HepG2 (cell line): ENCODE data around the gene RPL6. TPM values are rescaled to one million over a fixed set of nuclear protein-coding genes. Genes with fewer than 3 reads are reported as not detected.
A peak's percentile ranks its signal among the peaks of the same experiment; 100 is the strongest.

ENCODE experiments used
- BRD4 ChIP-seq: sonication (generic); formaldehyde crosslinking; IDR thresholded peaks from 2 replicates; pipeline ENCODE4 v1.4.0; 2020; ENCODE audit warnings: missing genetic modification reagents
- CHCHD3 ChIP-seq: sonication (generic); formaldehyde crosslinking; IDR thresholded peaks from 2 replicates; pipeline ENCODE4 v1.8.0; 2022; ENCODE audit warnings: mild to moderate bottlenecking, missing genetic modification reagents, moderate library complexity
- IKZF4 ChIP-seq: sonication (generic); formaldehyde crosslinking; IDR thresholded peaks from 2 replicates; pipeline ENCODE4 v1.5.1; 2020; ENCODE audit warnings: borderline replicate concordance, mild to moderate bottlenecking, low read depth, missing genetic modification reagents; ENCODE audit errors: not compliant biosample characterization
- MED13 ChIP-seq: sonication (generic); formaldehyde crosslinking; IDR thresholded peaks from 2 replicates; pipeline ENCODE4 v1.5.0; 2020; ENCODE audit warnings: missing genetic modification reagents
- NBN ChIP-seq: fragments of 450-650 bp; conservative IDR thresholded peaks from 2 replicates; pipeline ENCODE4 v1.6.1; 2017
- NFATC3 ChIP-seq: sonication (generic); formaldehyde crosslinking; IDR thresholded peaks from 2 replicates; pipeline ENCODE4 v1.5.1; 2020; ENCODE audit warnings: mild to moderate bottlenecking, missing genetic modification reagents
- NRL ChIP-seq: sonication (generic); formaldehyde crosslinking; IDR thresholded peaks from 2 replicates; pipeline ENCODE4 v1.5.0; 2020; ENCODE audit warnings: missing genetic modification reagents, mild to moderate bottlenecking, moderate library complexity, borderline replicate concordance
- RAD21 ChIP-seq: fragments of 450-650 bp; formaldehyde crosslinking; IDR thresholded peaks from 2 replicates; pipeline ENCODE4 v1.5.0; 2020; ENCODE audit warnings: mild to moderate bottlenecking
- RFX5 ChIP-seq: IDR thresholded peaks from 2 replicates; pipeline ENCODE4 v1.6.1; 2011; ENCODE audit warnings: low read depth, low read length, improper control_type of control experiment
- SIX1 ChIP-seq: sonication (generic); formaldehyde crosslinking; IDR thresholded peaks from 2 replicates; pipeline ENCODE4 v1.4.0; 2020; ENCODE audit warnings: missing genetic modification reagents, borderline replicate concordance
- SMAD1 ChIP-seq: sonication (generic); formaldehyde crosslinking; IDR thresholded peaks from 2 replicates; pipeline ENCODE4 v1.4.0; 2020; ENCODE audit warnings: missing genetic modification reagents, low read depth, mild to moderate bottlenecking, borderline replicate concordance
- SP140L ChIP-seq: sonication (generic); formaldehyde crosslinking; IDR thresholded peaks from 2 replicates; pipeline ENCODE4 v1.4.0; 2020; ENCODE audit warnings: missing genetic modification reagents, borderline replicate concordance
- SRY ChIP-seq: sonication (generic); formaldehyde crosslinking; IDR thresholded peaks from 2 replicates; pipeline ENCODE4 v1.8.0; 2022; ENCODE audit warnings: mild to moderate bottlenecking, missing genetic modification reagents
- ZFP36 ChIP-seq: fragments of 150-350 bp; IDR thresholded peaks from 2 replicates; pipeline ENCODE4 v1.6.1; 2018; ENCODE audit warnings: borderline replicate concordance, low read length, low read depth; ENCODE audit not compliant: partially characterized antibody
- ZFP82 ChIP-seq: sonication (generic); formaldehyde crosslinking; IDR thresholded peaks from 2 replicates; pipeline ENCODE4 v1.5.1; 2020; ENCODE audit warnings: mild to moderate bottlenecking, missing genetic modification reagents, borderline replicate concordance
- ZNF101 ChIP-seq: sonication (generic); formaldehyde crosslinking; IDR thresholded peaks from 2 replicates; pipeline ENCODE4 v1.4.0; 2020; ENCODE audit warnings: mild to moderate bottlenecking, low read depth, missing genetic modification reagents, borderline replicate concordance
- ZNF230 ChIP-seq: sonication (generic); formaldehyde crosslinking; IDR thresholded peaks from 2 replicates; pipeline ENCODE4 v1.4.0; 2020; ENCODE audit warnings: mild to moderate bottlenecking, missing genetic modification reagents
- ZNF34 ChIP-seq: sonication (generic); formaldehyde crosslinking; IDR thresholded peaks from 2 replicates; pipeline ENCODE4 v1.4.0; 2020; ENCODE audit warnings: mild to moderate bottlenecking, missing genetic modification reagents, borderline replicate concordance
- ZNF383 ChIP-seq: sonication (generic); formaldehyde crosslinking; IDR thresholded peaks from 2 replicates; pipeline ENCODE4 v1.4.0; 2020; ENCODE audit warnings: missing genetic modification reagents, mild to moderate bottlenecking, borderline replicate concordance
- ZNF549 ChIP-seq: sonication (generic); formaldehyde crosslinking; IDR thresholded peaks from 2 replicates; pipeline ENCODE4 v1.5.0; 2020; ENCODE audit warnings: missing genetic modification reagents
- ZNF674 ChIP-seq: sonication (generic); formaldehyde crosslinking; IDR thresholded peaks from 2 replicates; pipeline ENCODE4 v1.5.0; 2020; ENCODE audit warnings: low read depth, mild to moderate bottlenecking, missing genetic modification reagents
- ZNF768 ChIP-seq: sonication (generic); formaldehyde crosslinking; IDR thresholded peaks from 2 replicates; pipeline ENCODE4 v1.4.0; 2020; ENCODE audit warnings: missing genetic modification reagents
- ZSCAN12 ChIP-seq: sonication (generic); formaldehyde crosslinking; IDR thresholded peaks from 2 replicates; pipeline ENCODE4 v1.9.0; 2021; ENCODE audit warnings: mild to moderate bottlenecking, missing genetic modification reagents
- ZSCAN21 ChIP-seq: sonication (generic); formaldehyde crosslinking; IDR thresholded peaks from 2 replicates; pipeline ENCODE4 v1.8.0; 2022; ENCODE audit warnings: mild to moderate bottlenecking, missing genetic modification reagents, moderate library complexity, borderline replicate concordance
- polyA plus RNA-seq, 8 experiments: library from polyadenylated mRNA; depleted of rRNA in 3 of 8; stranded (reverse) in 7 of 8; unstranded in 1 of 8; fragments of >200 nt; fragmentation: Illumina TruSeq in 4 of 8; extraction: Trizol in 4 of 8; gene quantifications; 2 replicates each; pipeline versions ENCODE4 v1.2.1 to v1.2.3, GENCODE V29; 2011 to 2016; ENCODE audit warnings: low read depth in 4 of 8, missing spikeins in 1 of 8, mixed read lengths in 1 of 8; ENCODE audit not compliant: insufficient read depth in 1 of 8
- total RNA-seq, 5 experiments: library from RNA; depleted of rRNA; stranded (reverse); fragments of >200 nt; fragmentation: Illumina TruSeq; extraction: Trizol; gene quantifications; 2 replicates each; pipeline ENCODE4 v1.2.3, GENCODE V29; 2016; ENCODE audit warnings: low read depth in 1 of 5
- TF ChIP-seq, protein P1 (sequence below): sonication (generic); formaldehyde crosslinking; IDR thresholded peaks from 2 replicates; pipeline ENCODE4 v1.9.0; 2022; ENCODE audit warnings: low read depth, missing genetic modification reagents
- TF ChIP-seq, protein P2 (sequence below): sonication (generic); formaldehyde crosslinking; IDR thresholded peaks from 2 replicates; pipeline ENCODE4 v1.4.0; 2020; ENCODE audit warnings: mild to moderate bottlenecking, missing genetic modification reagents
- TF ChIP-seq, protein P3 (sequence below): sonication (generic); formaldehyde crosslinking; IDR thresholded peaks from 2 replicates; pipeline ENCODE4 v1.8.1; 2023; ENCODE audit warnings: missing genetic modification reagents, mild to moderate bottlenecking, borderline replicate concordance
- TF ChIP-seq, protein P4 (sequence below): sonication (generic); formaldehyde crosslinking; IDR thresholded peaks from 2 replicates; pipeline ENCODE4 v1.8.0; 2023; ENCODE audit warnings: mild to moderate bottlenecking, missing genetic modification reagents

The RPL6 gene
- total and polyA plus RNA-seq, 2 of the 13 experiments (the other 11 are each of a cell fraction or from before 2014, with no cell fraction given): 1,551 to 1,719 TPM

DNA sequence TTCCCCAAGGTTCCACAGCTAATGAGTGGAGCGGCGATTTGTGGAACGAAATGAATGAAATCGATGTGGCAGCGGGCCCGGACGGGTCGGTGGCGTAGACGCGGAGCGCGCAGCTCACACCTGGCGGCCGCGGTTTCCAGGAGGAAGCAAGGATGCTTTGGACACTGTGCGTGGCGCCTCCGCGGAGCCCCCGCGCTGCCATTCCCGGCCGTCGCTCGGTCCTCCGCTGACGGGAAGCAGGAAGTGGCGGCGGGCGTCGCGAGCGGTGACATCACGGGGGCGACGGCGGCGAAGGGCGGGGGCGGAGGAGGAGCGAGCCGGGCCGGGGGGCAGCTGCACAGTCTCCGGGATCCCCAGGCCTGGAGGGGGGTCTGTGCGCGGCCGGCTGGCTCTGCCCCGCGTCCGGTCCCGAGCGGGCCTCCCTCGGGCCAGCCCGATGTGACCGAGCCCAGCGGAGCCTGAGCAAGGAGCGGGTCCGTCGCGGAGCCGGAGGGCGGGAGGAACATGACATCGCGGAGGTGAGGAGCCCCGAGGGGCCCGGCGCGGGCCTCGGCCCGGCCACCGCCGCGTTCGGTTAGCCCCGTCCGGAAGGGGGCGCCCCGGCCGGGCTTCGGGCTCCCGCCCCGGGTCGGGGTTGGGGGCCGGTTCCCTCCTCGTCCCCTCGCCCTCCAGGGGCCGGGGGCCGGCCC, 9.3 kb upstream of the RPL6 start, which contains the start of gene PTPN11 (continued):
- TF ChIP-seq, protein P1, sequence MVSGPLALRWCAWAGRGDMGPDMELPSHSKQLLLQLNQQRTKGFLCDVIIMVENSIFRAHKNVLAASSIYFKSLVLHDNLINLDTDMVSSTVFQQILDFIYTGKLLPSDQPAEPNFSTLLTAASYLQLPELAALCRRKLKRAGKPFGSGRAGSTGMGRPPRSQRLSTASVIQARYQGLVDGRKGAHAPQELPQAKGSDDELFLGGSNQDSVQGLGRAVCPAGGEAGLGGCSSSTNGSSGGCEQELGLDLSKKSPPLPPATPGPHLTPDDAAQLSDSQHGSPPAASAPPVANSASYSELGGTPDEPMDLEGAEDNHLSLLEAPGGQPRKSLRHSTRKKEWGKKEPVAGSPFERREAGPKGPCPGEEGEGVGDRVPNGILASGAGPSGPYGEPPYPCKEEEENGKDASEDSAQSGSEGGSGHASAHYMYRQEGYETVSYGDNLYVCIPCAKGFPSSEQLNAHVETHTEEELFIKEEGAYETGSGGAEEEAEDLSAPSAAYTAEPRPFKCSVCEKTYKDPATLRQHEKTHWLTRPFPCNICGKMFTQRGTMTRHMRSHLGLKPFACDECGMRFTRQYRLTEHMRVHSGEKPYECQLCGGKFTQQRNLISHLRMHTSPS (CRISPR knock-in tag): no peak
- no peak for TF ChIP-seq MED13
- no peak for TF ChIP-seq ZNF549 (CRISPR knock-in tag)
- 0 out of 2 replicates have a peak, but pooled peaks have one; percentile 66 for TF ChIP-seq ZNF34 (CRISPR knock-in tag)
- peak; percentile 46; the same call in 1 of the 2 replicates for TF ChIP-seq RAD21 (CRISPR knock-in tag)
- TF ChIP-seq, protein P2, sequence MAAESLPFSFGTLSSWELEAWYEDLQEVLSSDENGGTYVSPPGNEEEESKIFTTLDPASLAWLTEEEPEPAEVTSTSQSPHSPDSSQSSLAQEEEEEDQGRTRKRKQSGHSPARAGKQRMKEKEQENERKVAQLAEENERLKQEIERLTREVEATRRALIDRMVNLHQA (CRISPR knock-in tag): no peak
- TF ChIP-seq, protein P3, sequence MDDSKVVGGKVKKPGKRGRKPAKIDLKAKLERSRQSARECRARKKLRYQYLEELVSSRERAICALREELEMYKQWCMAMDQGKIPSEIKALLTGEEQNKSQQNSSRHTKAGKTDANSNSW (CRISPR knock-in tag): no peak
- no peak for TF ChIP-seq SMAD1
- no peak for TF ChIP-seq IKZF4
- TF ChIP-seq SP140L (CRISPR knock-in tag): no peak
- no peak for TF ChIP-seq RFX5
- TF ChIP-seq, protein P4, sequence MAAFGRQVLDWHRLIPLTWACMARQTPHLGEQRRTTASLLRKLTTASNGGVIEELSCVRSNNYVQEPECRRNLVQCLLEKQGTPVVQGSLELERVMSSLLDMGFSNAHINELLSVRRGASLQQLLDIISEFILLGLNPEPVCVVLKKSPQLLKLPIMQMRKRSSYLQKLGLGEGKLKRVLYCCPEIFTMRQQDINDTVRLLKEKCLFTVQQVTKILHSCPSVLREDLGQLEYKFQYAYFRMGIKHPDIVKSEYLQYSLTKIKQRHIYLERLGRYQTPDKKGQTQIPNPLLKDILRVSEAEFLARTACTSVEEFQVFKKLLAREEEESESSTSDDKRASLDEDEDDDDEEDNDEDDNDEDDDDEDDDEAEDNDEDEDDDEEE (CRISPR knock-in tag): no peak
- TF ChIP-seq ZNF101 (CRISPR knock-in tag): no peak
- peak; percentile 75; the same call in 1 of the 2 replicates for TF ChIP-seq BRD4 (CRISPR knock-in tag)
- TF ChIP-seq ZFP36: no peak
- no peak for TF ChIP-seq ZSCAN12 (CRISPR knock-in tag)
- TF ChIP-seq CHCHD3: no peak; the same call in 1 of the 2 replicates
- peak; percentile 76; the same call in 1 of the 2 replicates for TF ChIP-seq ZNF768 (CRISPR knock-in tag)
- TF ChIP-seq ZNF230 (CRISPR knock-in tag): peak; percentile 94; the same call in 1 of the 2 replicates
- peak; percentile 86 for TF ChIP-seq ZSCAN21 (CRISPR knock-in tag)
- TF ChIP-seq SRY: peak; percentile 36; the same call in 1 of the 2 replicates
- TF ChIP-seq ZNF674 (CRISPR knock-in tag): no peak
- 0 out of 2 replicates have a peak, but pooled peaks have one; percentile 82 for TF ChIP-seq NFATC3
- TF ChIP-seq NRL (CRISPR knock-in tag): peak; percentile 68
- no peak for TF ChIP-seq NBN
- TF ChIP-seq SIX1 (CRISPR knock-in tag): no peak
- no peak for TF ChIP-seq ZNF383 (CRISPR knock-in tag)
- TF ChIP-seq ZFP82 (CRISPR knock-in tag): peak; percentile 74; the same call in 1 of the 2 replicates
